K562 (cell line): Measurements from ENCODE around the gene KISS1R. TPM values are rescaled to one million over a fixed set of nuclear protein-coding genes. Genes with fewer than 3 reads are reported as not detected.
A peak's percentile ranks its signal among the peaks of the same experiment; 100 is the strongest.

Experiments
- ATF7 ChIP-seq: fragments of 450-650 bp; IDR thresholded peaks from 2 replicates; pipeline ENCODE4 v1.7.1; 2014; ENCODE audit warnings: mild to moderate bottlenecking, moderate library complexity
- CBFA2T2 ChIP-seq: fragments of 450-650 bp; conservative IDR thresholded peaks from 2 replicates; pipeline ENCODE4 v1.6.1; 2017; ENCODE audit warnings: mild to moderate bottlenecking
- CCNT2 ChIP-seq: IDR thresholded peaks from 2 replicates; pipeline ENCODE4 v1.6.1; 2011; ENCODE audit warnings: borderline replicate concordance, low read depth, mild to moderate bottlenecking, moderate library complexity, mixed read lengths, low read length; ENCODE audit not compliant: insufficient read length; ENCODE audit errors: extremely low read depth
- CHD1 ChIP-seq: fragments of 200-600 bp; sonication (generic); IDR thresholded peaks from one replicate; pipeline ENCODE4 v1.6.1; 2012; ENCODE audit warnings: mild to moderate bottlenecking, moderate library complexity, low read length, inconsistent platforms
- E2F6 ChIP-seq, 2 experiments: IDR thresholded peaks; 2 replicates each; pipeline ENCODE4 v1.6.1; 2011; ENCODE audit warnings: borderline replicate concordance in 1 of 2, control low read depth in 1 of 2, low read depth in 1 of 2, low read length in 1 of 2, mild to moderate bottlenecking in 1 of 2, mixed read lengths in 1 of 2, moderate library complexity in 1 of 2; ENCODE audit not compliant: insufficient read depth in 1 of 2, insufficient read length in 1 of 2, poor library complexity in 1 of 2, severe bottlenecking in 1 of 2; ENCODE audit errors: extremely low read depth in 1 of 2
- GATAD2B ChIP-seq: fragments of 450-650 bp; IDR thresholded peaks from 2 replicates; pipeline ENCODE4 v1.6.1; 2017; ENCODE audit warnings: mild to moderate bottlenecking, borderline replicate concordance
- MXI1 ChIP-seq: IDR thresholded peaks from 2 replicates; pipeline ENCODE4 v1.6.1; 2011; ENCODE audit warnings: low read depth, mild to moderate bottlenecking, improper control_type of control experiment, low read length
- NCOR1 ChIP-seq: fragments of 450-650 bp; IDR thresholded peaks from 2 replicates; pipeline ENCODE4 v1.6.1; 2016; ENCODE audit warnings: mild to moderate bottlenecking, moderate library complexity
- PHB2 ChIP-seq: fragments of 450-650 bp; IDR thresholded peaks from 2 replicates; pipeline ENCODE4 v1.6.1; 2017; ENCODE audit warnings: low read depth
- RBM14 ChIP-seq: fragments of 200-400 bp; formaldehyde crosslinking; IDR thresholded peaks from 2 replicates; pipeline ENCODE4 v1.6.1; 2018; ENCODE audit warnings: low read depth, mild to moderate bottlenecking, low read length, moderate library complexity, borderline replicate concordance; ENCODE audit not compliant: insufficient read depth
- TFAP4 ChIP-seq: sonication (generic); formaldehyde crosslinking; IDR thresholded peaks from 2 replicates; pipeline ENCODE4 v1.8.0; 2022; ENCODE audit warnings: missing genetic modification reagents, mild to moderate bottlenecking, moderate library complexity, borderline replicate concordance
- TGIF2 ChIP-seq: sonication (generic); formaldehyde crosslinking; IDR thresholded peaks from 2 replicates; pipeline ENCODE4 v1.8.1; 2022; ENCODE audit warnings: mild to moderate bottlenecking, missing genetic modification reagents, moderate library complexity
- ZBTB33 ChIP-seq: sonication (generic); formaldehyde crosslinking; IDR thresholded peaks from 2 replicates; pipeline ENCODE4 v1.8.1; 2023; ENCODE audit warnings: mild to moderate bottlenecking, missing genetic modification reagents
- ZNF583 ChIP-seq: fragments of 250-450 bp; sonication (Bioruptor Pico); IDR thresholded peaks from 2 replicates; pipeline ENCODE4 v1.4.0; 2020
- polyA plus RNA-seq, 8 experiments: library from polyadenylated mRNA; depleted of rRNA in 4 of 8; stranded (reverse) in 5 of 8; unstranded in 3 of 8; fragments of >200 nt; fragmentation: Nextera tagmentation in 2 of 8; fragmentation: Illumina TruSeq in 1 of 8; extraction: Ambion mirVana in 2 of 8; extraction: Trizol in 1 of 8; gene quantifications; 2 replicates each; pipeline versions ENCODE4 v1.2.1 to v1.2.3, GENCODE V29; 2011 to 2014; ENCODE audit warnings: inconsistent platforms in 1 of 8, missing spikeins in 1 of 8
- total RNA-seq, 7 experiments: library from RNA; depleted of rRNA in 6 of 7; stranded (reverse); fragments of >200 nt in 6 of 7; fragmentation: Illumina TruSeq in 2 of 7; extraction: Trizol in 2 of 7; gene quantifications; 2 replicates each; pipeline versions ENCODE4 v1.2.1 to v1.2.3, GENCODE V29; 2011 to 2021; ENCODE audit warnings: low replicate concordance in 1 of 7
- TF ChIP-seq, protein P1 (sequence below): fragments of 250-450 bp; sonication (Bioruptor Pico); IDR thresholded peaks from 2 replicates; pipeline ENCODE4 v1.5.0; 2022; ENCODE audit warnings: mild to moderate bottlenecking
- TF ChIP-seq, protein P2 (sequence below), 2 experiments: fragments of 250-450 bp in 1 of 2; fragments of 450-650 bp in 1 of 2; sonication (Bioruptor Pico) in 1 of 2; IDR thresholded peaks; 2 replicates each; pipeline versions ENCODE4 v1.6.1 to v1.8.0; 2016 to 2021; ENCODE audit warnings: mild to moderate bottlenecking in 2 of 2, moderate library complexity in 2 of 2, missing compliant biosample characterization in 1 of 2, missing genetic modification characterization in 1 of 2

The KISS1R gene
- total and polyA plus RNA-seq, 9 of the 15 experiments (the other 6 are each of a cell fraction or from before 2014, with no cell fraction given), result 0.37 to 39.4 (median 2.0) TPM

- TF ChIP-seq ZBTB33 (CRISPR knock-in tag), result peak; percentile 96
- peak; percentile 92 for TF ChIP-seq ATF7
- TF ChIP-seq, protein P1, sequence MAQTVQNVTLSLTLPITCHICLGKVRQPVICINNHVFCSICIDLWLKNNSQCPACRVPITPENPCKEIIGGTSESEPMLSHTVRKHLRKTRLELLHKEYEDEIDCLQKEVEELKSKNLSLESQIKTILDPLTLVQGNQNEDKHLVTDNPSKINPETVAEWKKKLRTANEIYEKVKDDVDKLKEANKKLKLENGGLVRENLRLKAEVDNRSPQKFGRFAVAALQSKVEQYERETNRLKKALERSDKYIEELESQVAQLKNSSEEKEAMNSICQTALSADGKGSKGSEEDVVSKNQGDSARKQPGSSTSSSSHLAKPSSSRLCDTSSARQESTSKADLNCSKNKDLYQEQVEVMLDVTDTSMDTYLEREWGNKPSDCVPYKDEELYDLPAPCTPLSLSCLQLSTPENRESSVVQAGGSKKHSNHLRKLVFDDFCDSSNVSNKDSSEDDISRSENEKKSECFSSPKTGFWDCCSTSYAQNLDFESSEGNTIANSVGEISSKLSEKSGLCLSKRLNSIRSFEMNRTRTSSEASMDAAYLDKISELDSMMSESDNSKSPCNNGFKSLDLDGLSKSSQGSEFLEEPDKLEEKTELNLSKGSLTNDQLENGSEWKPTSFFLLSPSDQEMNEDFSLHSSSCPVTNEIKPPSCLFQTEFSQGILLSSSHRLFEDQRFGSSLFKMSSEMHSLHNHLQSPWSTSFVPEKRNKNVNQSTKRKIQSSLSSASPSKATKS (CRISPR knock-in tag), result no peak
- TF ChIP-seq, protein P2, sequence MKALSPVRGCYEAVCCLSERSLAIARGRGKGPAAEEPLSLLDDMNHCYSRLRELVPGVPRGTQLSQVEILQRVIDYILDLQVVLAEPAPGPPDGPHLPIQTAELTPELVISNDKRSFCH (CRISPR knock-in tag; IDR thresholded peaks at IDR 0.05), result no peak
- TF ChIP-seq, protein P2 (tag; IDR thresholded peaks at IDR 0.05), result peak; percentile 93
- TF ChIP-seq RBM14, result 0 out of 2 replicates have a peak, but pooled peaks have one; percentile 34
- TF ChIP-seq GATAD2B, result peak; percentile 12
- TF ChIP-seq NCOR1, result 0 out of 2 replicates have a peak, but pooled peaks have one; percentile 5
- 0 out of 2 replicates have a peak, but pooled peaks have one; percentile 6 for TF ChIP-seq CBFA2T2
- peak; percentile 86; the same call in 1 of the 2 replicates for TF ChIP-seq TFAP4 (CRISPR knock-in tag)
- peak; percentile 4; the same call in 1 of the 2 replicates for TF ChIP-seq MXI1
- 0 out of 2 replicates have a peak, but pooled peaks have one; percentile 30 for TF ChIP-seq ZNF583 (CRISPR knock-in tag)
- TF ChIP-seq TGIF2 (CRISPR knock-in tag), result peak; percentile 82; the same call in 1 of the 2 replicates
- TF ChIP-seq PHB2, result no peak
- TF ChIP-seq CCNT2, result peak; percentile 76
- peak; percentile 69 to 92 for TF ChIP-seq E2F6 (IDR thresholded peaks at IDR 0.05; ENCODE audit: borderline replicate concordance in 1 of 2, extremely low read depth in 1 of 2, insufficient read depth in 1 of 2, insufficient read length in 1 of 2, low read depth in 1 of 2, low read length in 1 of 2, poor library complexity in 1 of 2, severe bottlenecking in 1 of 2)
- peak; percentile 63 for TF ChIP-seq CHD1
These were observed at the start of gene KISS1R (continued) for GRCh38 chr19:917323-918151.
